Breast epithelium (tissue), 4 donors: ENCODE data around the gene IL21R. TPM values are rescaled to one million over a fixed set of nuclear protein-coding genes. Genes with fewer than 3 reads are reported as not detected.

Experiments
- DNase-seq, 2 donors: peaks; one replicate each; pipeline ENCODE4 v3.0.0-alpha.2; 2019; ENCODE audit warnings: low spot score in 2 of 2
- H3K27ac ChIP-seq, 2 donors: fragments of 200-600 bp; sonication (generic) in 1 of 2; one replicate each; pipeline ENCODE4 v1.5.1; 2016 to 2019; ENCODE audit warnings: mild to moderate bottlenecking in 1 of 2
- H3K27me3 ChIP-seq, 2 donors: fragments of 200-600 bp; sonication (generic) in 1 of 2; one replicate each; pipeline versions ENCODE4 v1.5.1 to v1.6.0; 2017 to 2019; ENCODE audit warnings: control low read depth in 1 of 2, mild to moderate bottlenecking in 1 of 2
- H3K36me3 ChIP-seq: fragments of 200-600 bp; one replicate; pipeline ENCODE4 v1.5.1; 2019
- H3K4me1 ChIP-seq, 2 donors: fragments of 200-600 bp; sonication (generic); one replicate each; pipeline ENCODE4 v1.5.1; 2016 to 2019; ENCODE audit warnings: control low read depth in 1 of 2
- H3K4me3 ChIP-seq, 3 donors: fragments of 200-600 bp; sonication (generic); 1 replicate in 2 of 3; 2 replicates in 1 of 3; pipeline ENCODE4 v1.5.1; 2016 to 2019; ENCODE audit warnings: mild to moderate bottlenecking in 3 of 3, moderate library complexity in 2 of 3
- H3K9me3 ChIP-seq, 2 donors: fragments of 200-600 bp; sonication (generic) in 1 of 2; one replicate each; pipeline ENCODE4 v1.5.1; 2016 to 2019; ENCODE audit warnings: control low read depth in 1 of 2
- CTCF ChIP-seq, 3 donors: fragments of 450-650 bp; IDR thresholded peaks; one replicate each; pipeline ENCODE4 v1.5.1; 2016 to 2017; ENCODE audit warnings: antibody characterized with exemption in 3 of 3, mild to moderate bottlenecking in 3 of 3, moderate library complexity in 3 of 3
- POLR2A ChIP-seq: fragments of 450-650 bp; IDR thresholded peaks from one replicate; pipeline ENCODE4 v1.6.1; 2016; ENCODE audit warnings: antibody characterized with exemption, mild to moderate bottlenecking, moderate library complexity
- POLR2AphosphoS5 ChIP-seq, 3 donors: sonication (generic); formaldehyde crosslinking; IDR thresholded peaks; one replicate each; pipeline ENCODE4 v1.6.1; 2017; ENCODE audit warnings: antibody characterized with exemption in 3 of 3
- intact Hi-C: fragments of 100-400 bp; cut with DNase I; formaldehyde crosslinking; loops from one replicate; pipeline ENCODE4 v1.15.1; 2023; ENCODE audit warnings: low total_unique reads
- total RNA-seq, 3 donors: library from RNA; depleted of rRNA; stranded (reverse); fragments of >200 nt; gene quantifications; one replicate each; pipeline ENCODE4 v1.1.0, GENCODE V29; 2016

IL21R gene
- total RNA-seq, 3 donors from 2014 or later = 0.16 to 0.33 TPM; not detected in 1

GRCh38 chr16:27410761-27411160, 8.8 kb downstream of the IL21R start:
- DNase-seq = no peak
- Histone ChIP-seq H3K27me3 (no peaks in the 10 kb centered on the region), H3K4me3 (no peak overlapping the region), H3K36me3 (no peaks in the 10 kb centered on the region), H3K27ac (no peak overlapping the region), H3K9me3 (peaks cover 0 to 16% of the 10 kb centered on the region in 2 donors), H3K4me1 (no peaks in the 10 kb centered on the region)
- TF ChIP-seq CTCF (IDR thresholded peaks at IDR 0.05) (no peak), POLR2AphosphoS5 (IDR thresholded peaks at IDR 0.05) (no peak), POLR2A (no peak)
- intact Hi-C loops = no loop called here

DNA sequence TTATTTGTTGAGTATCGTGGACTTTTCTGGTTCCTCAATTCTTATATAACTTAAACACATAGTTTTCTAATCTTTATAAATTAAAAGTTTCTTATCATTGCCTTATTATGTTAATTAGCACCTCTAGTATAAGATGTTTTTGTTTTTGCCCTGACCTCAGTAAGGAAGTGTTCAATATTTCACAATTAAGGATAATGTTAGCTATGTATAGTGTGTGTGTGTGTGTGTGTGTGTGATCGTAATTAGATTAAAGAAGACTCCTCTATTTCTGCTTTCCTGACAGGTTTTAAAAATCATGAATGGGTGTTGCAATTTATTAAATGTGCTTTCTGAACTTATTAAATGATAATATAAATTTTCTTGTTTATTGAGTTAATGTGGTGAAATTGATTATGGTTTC, 12.0 kb downstream of the IL21R start:
- no peaks in the 10 kb centered on the region for H3K36me3 ChIP-seq
- DNase-seq = no peak
- H3K9me3 ChIP-seq = peaks cover 0 to 16% of the 10 kb centered on the region in 2 donors
- no peaks in the 10 kb centered on the region for H3K27me3 ChIP-seq
- intact Hi-C loops = no loop called here
- H3K27ac ChIP-seq = no peak overlapping the region
- TF ChIP-seq CTCF (IDR thresholded peaks at IDR 0.05) (no peak), POLR2A (no peak), POLR2AphosphoS5 (IDR thresholded peaks at IDR 0.05) (no peak)
- no peak overlapping the region for H3K4me3 ChIP-seq
- H3K4me1 ChIP-seq = no peaks in the 10 kb centered on the region

- peaks cover 0 to 16% of the 10 kb centered on the region in 2 donors for H3K9me3 ChIP-seq
- H3K4me1 ChIP-seq = no peaks in the 10 kb centered on the region
- H3K4me3 ChIP-seq = no peak overlapping the region
- H3K36me3 ChIP-seq = no peaks in the 10 kb centered on the region
- no peak for TF ChIP-seq POLR2AphosphoS5 (IDR thresholded peaks at IDR 0.05)
- TF ChIP-seq CTCF (IDR thresholded peaks at IDR 0.05) = no peak
- no peak for TF ChIP-seq POLR2A
- H3K27ac ChIP-seq = no peak overlapping the region
- H3K27me3 ChIP-seq = no peaks in the 10 kb centered on the region
- no peak for DNase-seq
- intact Hi-C loops = no loop called here
Observed at GRCh38 chr16:27414788-27415431, 12.9 kb downstream of the IL21R start.

- no peak overlapping the region for H3K4me3 ChIP-seq
- H3K9me3 ChIP-seq = peaks cover 0 to 16% of the 10 kb centered on the region in 2 donors
- H3K4me1 ChIP-seq = no peaks in the 10 kb centered on the region
- no peak overlapping the region for H3K27ac ChIP-seq
- intact Hi-C loops = no loop called here
- TF ChIP-seq POLR2AphosphoS5 (IDR thresholded peaks at IDR 0.05) (no peak), CTCF (IDR thresholded peaks at IDR 0.05) (no peak), POLR2A (no peak)
- no peaks in the 10 kb centered on the region for H3K27me3 ChIP-seq
- no peaks in the 10 kb centered on the region for H3K36me3 ChIP-seq
- no peak for DNase-seq
Observed at GRCh38 chr16:27417047-27417671, 15.2 kb downstream of the IL21R start.

GRCh38 chr16:27421961-27422740, 20.2 kb downstream of the IL21R start:
- DNase-seq = no peak
- Histone ChIP-seq H3K36me3 (no peaks in the 10 kb centered on the region), H3K27ac (no peak overlapping the region), H3K27me3 (no peaks in the 10 kb centered on the region), H3K4me1 (no peaks in the 10 kb centered on the region), H3K4me3 (no peak overlapping the region), H3K9me3 (peaks cover 0 to 19% of the 10 kb centered on the region in 2 donors)
- no peak for TF ChIP-seq CTCF (IDR thresholded peaks at IDR 0.05)
- intact Hi-C loops = no loop called here
